GM19023 (cell line): ENCODE results near the gene FAM114A2.

ENCODE experiments used
- ATAC-seq: cut with Tn5 transposase; IDR thresholded peaks from one replicate; pipeline ENCODE4 v1.9.1; 2021; ENCODE audit warnings: mild to moderate bottlenecking, moderate library complexity; ENCODE audit not compliant: unreplicated experiment

FAM114A2 gene

GRCh38 chr5:153952893-153953292 is 85.8 kb downstream of the FAM114A2 start:
- no peak for ATAC-seq

DNA sequence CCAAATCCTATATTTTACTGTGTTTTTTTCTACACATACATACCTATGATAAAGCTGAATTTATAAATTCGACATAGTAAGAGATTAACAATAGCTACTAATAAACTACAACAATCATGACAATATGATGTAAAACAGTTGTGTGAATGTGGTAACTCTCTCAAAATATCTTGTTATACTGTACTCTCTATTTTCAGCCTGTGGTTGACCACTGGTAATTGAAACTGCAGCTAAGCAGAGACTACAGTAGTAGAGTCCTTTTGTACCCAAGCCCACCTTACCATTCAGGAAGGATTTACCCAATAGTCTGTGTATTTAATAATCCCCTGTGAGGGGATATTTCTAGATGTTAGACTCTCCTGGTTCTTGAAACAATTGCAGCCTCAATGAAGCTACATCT is 86.7 kb downstream of the FAM114A2 start:
- ATAC-seq: no peak

DNA sequence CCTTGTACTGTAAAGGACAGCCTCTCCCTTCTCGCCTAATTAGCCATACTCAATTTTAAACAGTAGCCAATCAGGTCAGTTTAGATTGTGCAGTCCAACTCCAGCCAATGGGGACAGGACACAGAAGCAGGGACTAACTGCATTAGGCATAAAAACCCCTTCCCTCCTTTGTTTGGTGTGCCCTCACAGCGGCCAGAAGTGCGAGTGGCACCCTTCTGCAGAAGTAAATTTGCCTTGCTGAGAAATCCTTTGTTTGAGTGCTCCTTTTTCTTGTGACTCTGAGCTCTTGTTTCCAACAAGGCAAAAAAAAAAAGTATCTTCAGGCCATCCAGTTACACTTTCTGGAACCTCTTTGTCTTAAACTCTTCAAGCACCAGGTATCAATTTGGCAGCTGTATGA is 97.4 kb downstream of the FAM114A2 start:
- no peak for ATAC-seq
